MM.1S (cell line): Measurements from ENCODE around the gene LVRN.

Experiments
- DNase-seq: peaks from one replicate; pipeline ENCODE4 v3.0.0-alpha.2; 2015
- H2AFZ ChIP-seq: fragments of 300-600 bp; sonication (generic); 2 replicates; pipeline ENCODE4 v1.6.0; 2016; ENCODE audit warnings: antibody characterized with exemption, low read length
- H3F3A ChIP-seq: fragments of 300-600 bp; sonication (generic); 2 replicates; pipeline ENCODE4 v1.6.1; 2016; ENCODE audit warnings: mild to moderate bottlenecking, antibody characterized with exemption, low read length, moderate library complexity, mixed read lengths; ENCODE audit not compliant: insufficient read depth
- H3K27ac ChIP-seq: fragments of 300-600 bp; sonication (generic); 2 replicates; pipeline ENCODE4 v1.5.1; 2016; ENCODE audit warnings: mild to moderate bottlenecking, low read length
- H3K27me3 ChIP-seq: fragments of 300-600 bp; sonication (generic); replicated peaks from 2 replicates; pipeline ENCODE4 v1.6.0; 2016; ENCODE audit warnings: low read length; ENCODE audit not compliant: insufficient read depth
- H3K36me3 ChIP-seq: fragments of 300-600 bp; sonication (generic); replicated peaks from 2 replicates; pipeline ENCODE4 v1.6.1; 2016; ENCODE audit warnings: mild to moderate bottlenecking, low read length, mixed read lengths; ENCODE audit not compliant: insufficient read depth
- H3K4me1 ChIP-seq: fragments of 300-600 bp; sonication (generic); 2 replicates; pipeline ENCODE4 v1.6.1; 2016; ENCODE audit warnings: low read length, mixed read lengths
- H3K4me2 ChIP-seq: fragments of 300-600 bp; sonication (generic); 2 replicates; pipeline ENCODE4 v1.6.0; 2016; ENCODE audit warnings: low read depth, low read length
- H3K4me3 ChIP-seq: fragments of 300-600 bp; sonication (generic); 2 replicates; pipeline ENCODE4 v1.5.1; 2016; ENCODE audit warnings: low read length, mixed read lengths
- H3K79me2 ChIP-seq: fragments of 300-600 bp; sonication (generic); 2 replicates; pipeline ENCODE4 v1.6.1; 2016; ENCODE audit warnings: mixed run types, low read length, mixed read lengths
- H3K9ac ChIP-seq: fragments of 300-600 bp; sonication (generic); 2 replicates; pipeline ENCODE4 v1.6.1; 2016; ENCODE audit warnings: low read length, mixed read lengths
- H3K9me2 ChIP-seq: fragments of 300-600 bp; sonication (generic); replicated peaks from 2 replicates; pipeline ENCODE4 v1.6.1; 2016; ENCODE audit warnings: mild to moderate bottlenecking, low read length, mixed read lengths; ENCODE audit not compliant: insufficient read depth
- H3K9me3 ChIP-seq: fragments of 300-600 bp; sonication (generic); replicated peaks from 2 replicates; pipeline ENCODE4 v1.6.1; 2016; ENCODE audit warnings: mild to moderate bottlenecking, low read length, mixed read lengths; ENCODE audit not compliant: insufficient read depth
- H4K20me1 ChIP-seq: fragments of 300-600 bp; sonication (generic); 2 replicates; pipeline ENCODE4 v1.6.1; 2016; ENCODE audit warnings: mild to moderate bottlenecking, low read length, moderate library complexity, mixed read lengths; ENCODE audit not compliant: insufficient read depth
- CTCF ChIP-seq: fragments of 300-600 bp; sonication (generic); IDR thresholded peaks from 2 replicates; pipeline ENCODE4 v1.5.1; 2016; ENCODE audit warnings: antibody characterized with exemption, low read length, mixed read lengths
- EZH2 ChIP-seq: fragments of 300-600 bp; sonication (generic); optimal IDR thresholded peaks from 2 replicates; pipeline ENCODE3; 2017; ENCODE audit warnings: low read depth, mild to moderate bottlenecking, antibody characterized with exemption, low read length, mixed read lengths
- EZH2phosphoT487 ChIP-seq: fragments of 300-600 bp; sonication (generic); IDR thresholded peaks from 2 replicates; pipeline ENCODE4 v1.6.1; 2018; ENCODE audit warnings: antibody characterized with exemption, low read length

LVRN gene

GRCh38 chr5:115961381-115962238 lies 665 bp upstream of the LVRN start:
- TF ChIP-seq EZH2 (no peak), CTCF (no peak)
- Histone ChIP-seq H3K4me2 (no peak overlapping the region), H3K27ac (no peak overlapping the region), H3K9me3 (no peaks in the 10 kb centered on the region), H2AFZ (no peak overlapping the region), H3K27me3 (no peaks in the 10 kb centered on the region), H3K9me2 (no peaks in the 10 kb centered on the region), H3K79me2 (no peaks in the 10 kb centered on the region), H3K4me3 (no peak overlapping the region), H3K4me1 (no peaks in the 10 kb centered on the region), H3K36me3 (no peaks in the 10 kb centered on the region), H4K20me1 (no peaks in the 10 kb centered on the region), H3F3A (no peaks in the 10 kb centered on the region), H3K9ac (no peak overlapping the region)
- DNase-seq, result no peak

- H3K9ac ChIP-seq, result no peak overlapping the region
- H3K4me2 ChIP-seq, result no peak overlapping the region
- no peak for DNase-seq
- no peak overlapping the region for H3K27ac ChIP-seq
- no peaks in the 10 kb centered on the region for H3K79me2 ChIP-seq
- no peaks in the 10 kb centered on the region for H3K27me3 ChIP-seq
- no peaks in the 10 kb centered on the region for H3F3A ChIP-seq
- TF ChIP-seq EZH2phosphoT487 (no peak), EZH2 (no peak), CTCF (no peak)
- no peaks in the 10 kb centered on the region for H4K20me1 ChIP-seq
- no peaks in the 10 kb centered on the region for H3K9me3 ChIP-seq
- H3K36me3 ChIP-seq, result no peaks in the 10 kb centered on the region
- H3K4me1 ChIP-seq, result no peaks in the 10 kb centered on the region
- no peak overlapping the region for H3K4me3 ChIP-seq
- H3K9me2 ChIP-seq, result no peaks in the 10 kb centered on the region
- no peak overlapping the region for H2AFZ ChIP-seq
Observed at GRCh38 chr5:115962565-115963402, 509 bp downstream of the LVRN start.

- Histone ChIP-seq H3K9ac (no peak overlapping the region), H3K4me1 (no peaks in the 10 kb centered on the region), H3K27me3 (no peaks in the 10 kb centered on the region), H3K9me2 (no peaks in the 10 kb centered on the region), H3K79me2 (no peaks in the 10 kb centered on the region), H3F3A (no peaks in the 10 kb centered on the region), H4K20me1 (no peaks in the 10 kb centered on the region), H3K4me2 (no peak overlapping the region), H2AFZ (no peak overlapping the region), H3K36me3 (no peaks in the 10 kb centered on the region), H3K9me3 (no peaks in the 10 kb centered on the region), H3K4me3 (no peak overlapping the region), H3K27ac (no peak overlapping the region)
- TF ChIP-seq EZH2phosphoT487 (no peak), CTCF (no peak), EZH2 (no peak)
- DNase-seq, result no peak
Observed at GRCh38 chr5:115963566-115963965, 1.3 kb downstream of the LVRN start.
